ENCODE data around the gene CCR6. TPM values are rescaled to one million over a fixed set of nuclear protein-coding genes. Genes with fewer than 3 reads are reported as not detected.
"Not testable (repeated sequence)": the region's sequence is repeated elsewhere in the genome, so short reads cannot be mapped to it uniquely, and the experiment has no call there.

CCR6 gene
- total RNA-seq, 1 experiment from 2014 or later = not detected

- not testable (repeated sequence) for H3K27me3 ChIP-seq; H3K9me3 ChIP-seq (replicated peaks); H3K4me3 ChIP-seq; H3K36me3 ChIP-seq; H3K4me1 ChIP-seq; DNase-seq; H3K27ac ChIP-seq
These were observed 54.4 kb downstream of the CCR6 start for GRCh38 chr6:167177271-167177670.

GRCh38 chr6:167178896-167179655, 56.2 kb downstream of the CCR6 start:
- not testable (repeated sequence) for DNase-seq, H3K4me1 ChIP-seq, H3K4me3 ChIP-seq

GRCh38 chr6:167180086-167180485, 57.2 kb downstream of the CCR6 start:
- H3K9me3 ChIP-seq (replicated peaks); H3K4me3 ChIP-seq; H3K36me3 ChIP-seq; H3K4me1 ChIP-seq; H3K27me3 ChIP-seq; H3K27ac ChIP-seq; DNase-seq: not testable (repeated sequence)

More at GRCh38 chr6:167178896-167179655, 56.2 kb downstream of the CCR6 start:
- not testable (repeated sequence) for H3K27ac ChIP-seq; H3K9me3 ChIP-seq (replicated peaks); H3K27me3 ChIP-seq; H3K36me3 ChIP-seq

GRCh38 chr6:167181351-167181750, 58.5 kb downstream of the CCR6 start:
- H3K36me3 ChIP-seq; H3K4me3 ChIP-seq; H3K4me1 ChIP-seq; H3K27me3 ChIP-seq; H3K9me3 ChIP-seq (replicated peaks); DNase-seq; H3K27ac ChIP-seq: not testable (repeated sequence)

GRCh38 chr6:167182913-167183314, 60.0 kb downstream of the CCR6 start:
- H3K4me3 ChIP-seq, H3K36me3 ChIP-seq: not testable (repeated sequence)

GRCh38 chr6:167185101-167185500, 62.2 kb downstream of the CCR6 start:
- not testable (repeated sequence) for H3K4me1 ChIP-seq; H3K9me3 ChIP-seq (replicated peaks); DNase-seq; H3K27ac ChIP-seq; H3K36me3 ChIP-seq; H3K4me3 ChIP-seq; H3K27me3 ChIP-seq

More at GRCh38 chr6:167182913-167183314, 60.0 kb downstream of the CCR6 start:
- not testable (repeated sequence) for H3K4me1 ChIP-seq; H3K27me3 ChIP-seq; DNase-seq; H3K27ac ChIP-seq; H3K9me3 ChIP-seq (replicated peaks)

GRCh38 chr6:167187275-167187674, 64.4 kb downstream of the CCR6 start:
- DNase-seq; H3K36me3 ChIP-seq; H3K4me3 ChIP-seq; H3K27me3 ChIP-seq; H3K27ac ChIP-seq; H3K4me1 ChIP-seq; H3K9me3 ChIP-seq (replicated peaks): not testable (repeated sequence)

Other genes with a start within 250 kb of the CCR6 start
- gene RNASET2, start 166.5 kb upstream of the CCR6 start, total RNA-seq (2014; rRNA removed; shearing (Covaris generic)) = 17.2 and 18.9 TPM in 2 replicates
- 57.5 and 60.2 TPM in 2 replicates for gene CEP43, start 123.7 kb upstream of the CCR6 start, total RNA-seq (2014; rRNA removed; shearing (Covaris generic))
- gene GPR31, start 34.9 kb downstream of the CCR6 start, total RNA-seq (2014; rRNA removed; shearing (Covaris generic)) = not detected in 2 replicates
- gene UNC93A, start 168.2 kb downstream of the CCR6 start, total RNA-seq (2014; rRNA removed; shearing (Covaris generic)) = not detected in 2 replicates
- gene TTLL2, start 202.0 kb downstream of the CCR6 start, total RNA-seq (2014; rRNA removed; shearing (Covaris generic)) = not detected in 2 replicates

Data from SJCRH30 (cell line).